C4-2B (cell line): ENCODE data around the gene SERPINF2.

Experiments used
- CTCF ChIP-seq: fragments of 450-650 bp; conservative IDR thresholded peaks from 2 replicates; pipeline ENCODE4 v1.5.1; 2017; ENCODE audit warnings: mild to moderate bottlenecking
- ZFX ChIP-seq: fragments of 450-650 bp; IDR thresholded peaks from 2 replicates; pipeline ENCODE4 v1.6.1; 2017

DNA sequence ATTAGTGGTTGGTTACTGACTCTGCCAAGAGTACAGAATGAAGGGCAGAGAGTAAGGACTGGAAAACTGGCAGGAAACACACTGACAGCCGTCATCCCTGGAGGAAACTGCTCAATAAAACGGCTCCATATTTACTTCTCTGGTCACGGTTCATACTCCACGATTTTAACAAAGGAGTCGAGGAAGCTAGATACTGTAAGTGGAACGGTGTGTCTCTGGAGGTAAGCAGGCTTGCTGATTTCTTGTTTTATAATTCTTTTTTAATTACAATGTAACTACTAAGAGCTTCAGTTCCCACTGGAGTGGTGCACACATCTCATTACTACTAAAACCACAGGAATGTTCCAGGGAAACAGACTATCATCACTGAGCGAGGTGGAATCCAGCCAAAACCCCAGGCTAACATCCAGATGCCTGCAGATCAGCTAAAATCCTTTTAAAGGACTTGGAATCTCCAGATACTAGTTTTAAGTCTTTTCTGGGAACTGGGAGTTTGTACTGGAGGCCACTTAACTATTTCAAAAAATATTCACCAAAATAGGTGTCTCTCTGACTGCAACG lies 37.0 kb downstream of the SERPINF2 start:
- TF ChIP-seq CTCF: no peak
- TF ChIP-seq ZFX: no peak
